KMS-11 (cell line): ENCODE data around the gene CDCA8.

Experiments
- H2AFZ ChIP-seq: fragments of 200-600 bp; sonication (generic); 2 replicates; pipeline ENCODE4 v1.6.1; 2016; ENCODE audit warnings: antibody characterized with exemption, mixed run types, low read depth
- H3K27ac ChIP-seq: fragments of 200-600 bp; sonication (generic); 2 replicates; pipeline ENCODE4 v1.6.1; 2016; ENCODE audit warnings: mild to moderate bottlenecking, mixed run types
- H3K27me3 ChIP-seq: fragments of 200-600 bp; sonication (generic); 2 replicates; pipeline ENCODE4 v1.6.1; 2017; ENCODE audit warnings: mild to moderate bottlenecking, low read depth, mixed run types, moderate library complexity; ENCODE audit not compliant: insufficient read depth
- H3K36me3 ChIP-seq: fragments of 200-600 bp; sonication (generic); 2 replicates; pipeline ENCODE4 v1.6.1; 2017; ENCODE audit warnings: mild to moderate bottlenecking, mixed run types; ENCODE audit not compliant: insufficient read depth
- H3K4me1 ChIP-seq: fragments of 200-600 bp; sonication (generic); 2 replicates; pipeline ENCODE4 v1.6.1; 2016; ENCODE audit warnings: mild to moderate bottlenecking, low read depth, mixed run types; ENCODE audit not compliant: poor library complexity, severe bottlenecking
- H3K4me2 ChIP-seq: fragments of 200-600 bp; sonication (generic); 2 replicates; pipeline ENCODE4 v1.7.0; 2016; ENCODE audit warnings: mild to moderate bottlenecking, mixed run types
- H3K4me3 ChIP-seq: fragments of 200-600 bp; sonication (generic); IDR thresholded peaks from 2 replicates; pipeline ENCODE4 v1.6.1; 2017; ENCODE audit warnings: low read depth, low read length, mixed read lengths; ENCODE audit not compliant: insufficient read depth
- H3K79me2 ChIP-seq: fragments of 200-600 bp; sonication (generic); 2 replicates; pipeline ENCODE4 v1.6.1; 2016; ENCODE audit warnings: low read depth, mixed run types; ENCODE audit not compliant: insufficient read depth
- H3K9ac ChIP-seq: fragments of 200-600 bp; sonication (generic); 2 replicates; pipeline ENCODE4 v1.6.1; 2016; ENCODE audit warnings: mild to moderate bottlenecking, mixed run types
- H4K20me1 ChIP-seq: fragments of 200-600 bp; sonication (generic); 2 replicates; pipeline ENCODE4 v1.6.1; 2016; ENCODE audit warnings: mild to moderate bottlenecking, mixed run types; ENCODE audit not compliant: insufficient read depth
- TF ChIP-seq, protein P1 (sequence below): fragments of 200-600 bp; sonication (generic); conservative IDR thresholded peaks from 2 replicates; pipeline ENCODE4 v1.6.1; 2017; ENCODE audit warnings: low read depth, mild to moderate bottlenecking, antibody characterized with exemption, low read length, moderate library complexity, mixed read lengths

The CDCA8 gene

DNA sequence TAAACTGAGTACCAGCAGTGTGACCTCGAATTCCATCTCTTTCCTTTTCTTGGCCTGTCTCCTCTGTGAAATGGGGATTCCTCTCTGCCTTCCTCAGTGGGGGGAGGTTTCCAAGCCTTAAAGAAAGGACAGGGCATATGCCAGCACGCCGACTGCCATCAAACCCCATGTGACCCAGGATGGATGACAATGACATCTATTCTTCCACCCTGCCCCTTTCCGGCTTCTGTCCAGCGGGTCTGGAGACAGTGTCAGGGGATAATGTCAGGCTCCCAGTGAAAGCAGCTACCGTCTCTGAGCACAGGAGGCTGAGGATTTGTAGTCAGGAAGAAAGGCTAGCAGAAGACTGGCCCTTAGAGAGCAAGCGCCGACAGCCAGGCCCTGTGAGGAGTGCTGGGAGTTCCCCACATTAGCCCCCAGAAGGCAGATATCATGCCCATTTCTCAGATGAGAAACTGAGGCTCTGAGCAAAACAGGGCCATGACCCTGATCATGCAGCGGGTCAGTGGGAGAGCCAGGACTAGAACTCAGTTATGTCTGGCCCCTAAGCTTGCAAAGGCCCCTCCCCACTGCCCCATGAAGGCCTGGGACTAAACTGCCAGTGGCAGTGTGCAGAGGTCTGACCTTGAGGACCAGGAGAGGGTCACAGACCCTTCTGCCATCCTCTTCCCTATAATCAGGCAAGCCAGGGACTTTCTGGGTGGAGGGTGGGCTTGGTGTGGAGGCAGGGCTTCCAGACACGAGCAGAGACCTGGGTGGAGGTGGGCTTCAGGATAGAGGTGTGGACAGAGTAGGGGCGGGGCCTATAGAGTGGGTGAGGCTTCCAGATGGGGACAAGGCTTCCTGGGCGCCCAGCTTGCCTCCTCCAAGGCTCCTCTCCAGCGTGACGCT lies 30.1 kb downstream of the CDCA8 start:
- Histone ChIP-seq H3K27ac (no peak overlapping the region), H3K79me2 (no peaks in the 10 kb centered on the region), H3K4me2 (no peak overlapping the region), H3K4me3 (no peak overlapping the region), H3K36me3 (no peaks in the 10 kb centered on the region), H3K27me3 (no peaks in the 10 kb centered on the region; the same call in 1 of the 2 replicates), H3K9ac (no peak overlapping the region), H2AFZ (no peak overlapping the region), H4K20me1 (no peaks in the 10 kb centered on the region), H3K4me1 (no peaks in the 10 kb centered on the region)
- TF ChIP-seq, protein P1, sequence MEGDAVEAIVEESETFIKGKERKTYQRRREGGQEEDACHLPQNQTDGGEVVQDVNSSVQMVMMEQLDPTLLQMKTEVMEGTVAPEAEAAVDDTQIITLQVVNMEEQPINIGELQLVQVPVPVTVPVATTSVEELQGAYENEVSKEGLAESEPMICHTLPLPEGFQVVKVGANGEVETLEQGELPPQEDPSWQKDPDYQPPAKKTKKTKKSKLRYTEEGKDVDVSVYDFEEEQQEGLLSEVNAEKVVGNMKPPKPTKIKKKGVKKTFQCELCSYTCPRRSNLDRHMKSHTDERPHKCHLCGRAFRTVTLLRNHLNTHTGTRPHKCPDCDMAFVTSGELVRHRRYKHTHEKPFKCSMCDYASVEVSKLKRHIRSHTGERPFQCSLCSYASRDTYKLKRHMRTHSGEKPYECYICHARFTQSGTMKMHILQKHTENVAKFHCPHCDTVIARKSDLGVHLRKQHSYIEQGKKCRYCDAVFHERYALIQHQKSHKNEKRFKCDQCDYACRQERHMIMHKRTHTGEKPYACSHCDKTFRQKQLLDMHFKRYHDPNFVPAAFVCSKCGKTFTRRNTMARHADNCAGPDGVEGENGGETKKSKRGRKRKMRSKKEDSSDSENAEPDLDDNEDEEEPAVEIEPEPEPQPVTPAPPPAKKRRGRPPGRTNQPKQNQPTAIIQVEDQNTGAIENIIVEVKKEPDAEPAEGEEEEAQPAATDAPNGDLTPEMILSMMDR, result no peak

DNA sequence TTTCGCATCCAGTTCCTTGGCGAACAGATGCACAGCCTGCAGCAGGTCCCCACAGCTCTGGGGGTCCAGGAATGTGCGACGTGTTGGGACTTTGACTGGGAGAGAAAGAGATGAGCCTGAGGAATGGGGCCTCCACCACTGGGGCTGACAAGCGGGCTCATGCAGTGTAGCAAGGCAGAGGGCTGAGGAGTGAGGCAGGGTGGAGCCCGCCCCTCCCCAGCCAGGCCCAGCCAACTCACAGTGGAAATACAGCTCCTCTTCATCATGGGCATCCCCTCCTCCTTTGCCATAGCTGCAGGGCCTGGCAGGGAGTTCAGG lies 30.7 kb downstream of the CDCA8 start:
- Histone ChIP-seq H3K4me2 (no peak overlapping the region), H4K20me1 (no peaks in the 10 kb centered on the region), H3K36me3 (no peaks in the 10 kb centered on the region), H3K27me3 (no peaks in the 10 kb centered on the region; the same call in 1 of the 2 replicates), H3K27ac (no peak overlapping the region), H3K79me2 (no peaks in the 10 kb centered on the region), H3K4me3 (no peak overlapping the region), H3K9ac (no peak overlapping the region), H2AFZ (no peak overlapping the region), H3K4me1 (no peaks in the 10 kb centered on the region)
- TF ChIP-seq, protein P1, result no peak

GRCh38 chr1:37723390-37724078 lies 31.2 kb downstream of the CDCA8 start:
- no peaks in the 10 kb centered on the region for H3K36me3 ChIP-seq
- H3K27me3 ChIP-seq, result no peaks in the 10 kb centered on the region; the same call in 1 of the 2 replicates
- no peaks in the 10 kb centered on the region for H3K4me1 ChIP-seq
- no peaks in the 10 kb centered on the region for H4K20me1 ChIP-seq
- no peak overlapping the region for H2AFZ ChIP-seq
- no peaks in the 10 kb centered on the region for H3K79me2 ChIP-seq
- H3K4me2 ChIP-seq, result no peak overlapping the region
- H3K27ac ChIP-seq, result no peak overlapping the region
- no peak overlapping the region for H3K9ac ChIP-seq
- TF ChIP-seq, protein P1, result no peak
- no peak overlapping the region for H3K4me3 ChIP-seq

DNA sequence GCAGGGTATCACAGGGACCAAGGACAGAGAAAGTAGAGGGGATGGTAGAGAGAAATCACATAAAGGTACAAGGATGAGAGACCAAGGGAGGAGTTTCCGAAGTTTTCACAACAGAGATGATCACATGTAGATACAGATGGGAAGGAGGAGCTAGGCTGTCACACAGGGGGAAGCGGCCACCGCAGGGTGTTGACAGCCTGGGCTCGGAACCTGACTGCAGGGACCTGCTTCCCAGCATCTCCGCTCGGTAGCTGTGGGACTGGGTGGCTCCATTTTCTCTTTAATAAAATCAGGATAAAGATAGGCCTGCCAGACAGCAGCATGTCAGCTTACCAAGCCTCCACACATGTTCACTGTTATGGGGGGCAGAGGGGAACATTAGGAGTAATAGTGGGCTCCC lies 32.3 kb downstream of the CDCA8 start:
- Histone ChIP-seq H3K27me3 (no peaks in the 10 kb centered on the region; the same call in 1 of the 2 replicates), H3K4me2 (no peak overlapping the region), H3K9ac (no peak overlapping the region), H3K4me1 (no peaks in the 10 kb centered on the region), H3K4me3 (no peak overlapping the region), H4K20me1 (no peaks in the 10 kb centered on the region), H3K79me2 (no peaks in the 10 kb centered on the region), H2AFZ (no peak overlapping the region), H3K27ac (no peak overlapping the region), H3K36me3 (no peaks in the 10 kb centered on the region)
- TF ChIP-seq, protein P1, result no peak
